ENCODE data around the gene ATRNL1.

Gene ATRNL1

DNA sequence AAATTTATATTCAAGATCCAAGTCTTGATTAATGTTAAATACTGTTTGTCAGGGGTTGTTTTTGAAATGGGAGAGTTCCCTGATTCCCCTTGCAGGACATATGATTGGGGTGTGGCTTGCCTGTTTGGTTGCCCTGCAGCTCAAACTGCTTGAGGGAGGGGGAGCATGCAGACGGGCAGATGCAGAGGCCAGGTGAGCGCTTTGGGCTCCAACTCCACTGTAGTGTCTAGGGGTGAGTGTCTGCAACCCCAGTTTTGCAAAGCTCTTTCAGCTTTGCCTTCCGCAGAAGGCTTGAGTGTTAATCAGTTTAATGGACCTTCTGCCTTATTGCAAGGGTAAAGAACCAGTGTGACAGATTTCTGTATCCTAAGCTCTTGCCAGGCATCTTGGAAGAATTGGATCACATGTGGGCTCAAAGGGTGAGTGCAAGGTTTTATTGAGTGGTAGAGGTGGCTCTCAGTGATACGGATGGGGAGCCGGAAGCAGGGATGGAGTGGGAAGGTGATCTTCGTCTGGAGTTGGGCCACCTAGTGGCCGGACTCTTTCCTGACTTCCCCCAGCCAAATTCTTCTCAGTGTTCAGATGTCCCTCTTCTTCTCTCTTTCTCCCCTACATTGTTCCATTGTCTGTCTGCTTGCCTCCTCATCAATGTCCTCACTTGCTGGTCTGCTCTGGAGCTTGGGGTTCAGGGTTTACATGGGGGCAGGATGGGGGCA lies 479.7 kb downstream of the ATRNL1 start:
- H3K36me3 ChIP-seq (replicated peaks): no peaks in the 10 kb centered on the region
- DNase-seq (ENCODE audit: low spot score in 2 of 2): peak; percentile 4 to 44
- H3K4me3 ChIP-seq: no peak overlapping the region
- in situ Hi-C loops (cut with MboI; ENCODE audit: low sequenced_read_pairs): no loop called here
- H3K9me3 ChIP-seq: no peaks in the 10 kb centered on the region
- H3K4me1 ChIP-seq: no peaks in the 10 kb centered on the region
- no peaks in the 10 kb centered on the region for H3K27me3 ChIP-seq (ENCODE audit: low read depth)

DNA sequence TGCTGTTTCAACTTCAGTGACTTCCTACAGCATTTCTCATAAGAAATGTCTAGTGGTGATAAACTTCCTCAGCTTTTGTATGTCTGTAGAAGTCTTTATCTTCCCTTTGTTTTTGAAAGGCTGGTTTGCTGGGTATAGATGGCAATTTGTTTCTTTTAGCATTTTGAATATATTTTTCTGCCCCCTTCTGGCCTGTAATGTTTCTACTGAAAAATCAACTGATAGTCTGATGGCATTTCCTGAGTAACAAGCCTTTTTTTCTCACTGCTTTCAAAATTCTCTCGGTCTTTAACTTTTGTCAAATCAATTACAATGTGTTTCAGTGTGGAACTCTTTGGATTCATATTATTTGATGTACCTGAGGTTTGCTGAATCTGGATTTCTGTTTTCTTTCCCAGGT lies 487.1 kb downstream of the ATRNL1 start:
- no peaks in the 10 kb centered on the region for H3K4me1 ChIP-seq
- in situ Hi-C loops (cut with MboI; ENCODE audit: low sequenced_read_pairs): no loop called here
- H3K36me3 ChIP-seq (replicated peaks): no peaks in the 10 kb centered on the region
- no peaks in the 10 kb centered on the region for H3K9me3 ChIP-seq
- no peak overlapping the region for H3K4me3 ChIP-seq
- no peak for DNase-seq (ENCODE audit: low spot score in 2 of 2)
- H3K27me3 ChIP-seq (ENCODE audit: low read depth): no peaks in the 10 kb centered on the region

- no peaks in the 10 kb centered on the region for H3K9me3 ChIP-seq
- no peaks in the 10 kb centered on the region for H3K4me1 ChIP-seq
- no peaks in the 10 kb centered on the region for H3K36me3 ChIP-seq (replicated peaks)
- H3K27me3 ChIP-seq (ENCODE audit: low read depth): no peaks in the 10 kb centered on the region
- no peak overlapping the region for H3K4me3 ChIP-seq
- no peak for DNase-seq (ENCODE audit: low spot score in 2 of 2)
- in situ Hi-C loops (cut with MboI; ENCODE audit: low sequenced_read_pairs): no loop called here
Observed at GRCh38 chr10:115593060-115593459, 499.9 kb downstream of the ATRNL1 start.

DNA sequence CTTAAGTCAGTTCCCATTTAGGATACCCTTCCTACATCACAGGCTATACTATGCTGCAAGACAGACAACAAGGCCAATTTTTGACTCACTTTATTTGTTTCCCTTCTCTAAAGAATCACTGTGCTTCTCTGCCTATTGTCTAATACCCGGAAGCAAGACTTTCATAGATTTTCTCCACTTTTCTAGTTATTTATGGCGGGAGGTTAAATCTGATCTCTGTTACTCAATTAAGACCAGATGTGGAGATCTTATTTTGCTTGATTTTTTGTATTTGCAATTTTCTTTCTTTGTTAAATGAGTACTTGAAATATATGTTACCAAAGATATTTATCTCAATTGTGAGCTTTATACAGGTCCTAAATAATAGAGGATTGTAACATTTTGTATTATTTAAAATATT lies 511.5 kb downstream of the ATRNL1 start:
- in situ Hi-C loops (cut with MboI; ENCODE audit: low sequenced_read_pairs): no loop called here
- Histone ChIP-seq H3K9me3 (no peaks in the 10 kb centered on the region), H3K4me3 (no peak overlapping the region), H3K4me1 (peaks cover 7% of the 10 kb centered on the region; the same call in 1 of the 2 replicates), H3K27me3 (ENCODE audit: low read depth) (no peaks in the 10 kb centered on the region), H3K36me3 (replicated peaks) (no peaks in the 10 kb centered on the region)
- no peak for DNase-seq (ENCODE audit: low spot score in 2 of 2)

DNA sequence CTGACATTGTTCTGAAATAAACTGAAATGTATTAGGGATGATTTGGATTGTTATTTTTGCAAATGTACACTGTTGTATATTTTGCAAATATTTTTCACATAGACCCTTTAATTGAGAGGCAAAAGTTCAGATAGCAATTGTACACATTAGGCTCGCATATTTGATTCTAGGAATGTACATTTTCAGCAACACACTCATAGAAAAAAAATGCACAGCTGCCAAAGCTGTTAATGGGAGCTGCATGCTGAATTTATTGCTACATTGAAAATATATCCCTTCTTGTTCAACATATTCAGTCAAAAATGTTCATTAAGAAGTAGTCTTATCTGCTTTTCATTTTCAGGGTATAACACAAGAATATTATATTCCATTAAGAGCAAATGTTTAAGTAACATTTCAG lies 512.9 kb downstream of the ATRNL1 start:
- Histone ChIP-seq H3K9me3 (no peaks in the 10 kb centered on the region), H3K4me3 (no peak overlapping the region), H3K27me3 (ENCODE audit: low read depth) (no peaks in the 10 kb centered on the region), H3K4me1 (peaks cover 7% of the 10 kb centered on the region; the same call in 1 of the 2 replicates), H3K36me3 (replicated peaks) (no peaks in the 10 kb centered on the region)
- in situ Hi-C loops (cut with MboI; ENCODE audit: low sequenced_read_pairs): no loop called here
- DNase-seq (ENCODE audit: low spot score in 2 of 2): no peak

DNA sequence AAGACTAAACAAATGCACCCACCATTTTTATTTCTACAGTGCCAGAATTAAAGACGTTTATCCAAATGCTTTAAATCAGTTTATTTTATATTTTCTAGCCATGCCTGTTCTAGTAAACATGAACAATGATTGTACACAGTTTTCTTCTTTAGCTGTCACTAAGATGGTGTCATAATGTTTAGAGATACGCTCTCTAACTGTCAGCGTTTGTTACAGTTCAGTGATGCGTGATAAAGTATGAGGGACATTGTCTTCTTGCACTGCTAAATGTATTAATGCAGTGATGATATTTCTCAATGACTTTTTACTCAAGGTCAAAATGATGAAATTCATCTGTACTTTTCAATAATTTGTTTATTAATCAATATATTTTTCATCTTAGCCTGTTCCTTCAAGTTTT lies 513.6 kb downstream of the ATRNL1 start:
- H3K4me1 ChIP-seq: peaks cover 7% of the 10 kb centered on the region; the same call in 1 of the 2 replicates
- no peaks in the 10 kb centered on the region for H3K27me3 ChIP-seq (ENCODE audit: low read depth)
- no peaks in the 10 kb centered on the region for H3K36me3 ChIP-seq (replicated peaks)
- DNase-seq (ENCODE audit: low spot score in 2 of 2): no peak
- no peaks in the 10 kb centered on the region for H3K9me3 ChIP-seq
- H3K4me3 ChIP-seq: no peak overlapping the region
- in situ Hi-C loops (cut with MboI; ENCODE audit: low sequenced_read_pairs): no loop called here

DNA sequence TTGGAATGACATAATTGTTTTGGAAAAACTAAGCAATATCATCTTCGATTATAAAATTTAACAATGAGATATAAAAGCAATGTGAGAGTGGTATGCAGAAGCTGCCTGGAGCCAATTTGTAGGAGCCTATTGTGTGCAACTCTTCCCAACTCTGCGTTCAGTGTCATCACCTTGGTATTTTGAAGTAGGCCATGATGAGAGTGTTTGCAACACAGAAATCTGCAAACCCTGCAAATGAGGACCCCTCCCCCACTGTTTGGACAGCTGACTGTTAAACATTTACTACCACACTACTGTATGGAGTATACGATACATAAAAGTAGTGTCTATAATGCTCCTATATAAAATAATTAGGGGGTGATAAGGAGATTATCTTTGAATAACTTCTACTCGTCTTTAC lies 531.3 kb downstream of the ATRNL1 start:
- in situ Hi-C loops (cut with MboI; ENCODE audit: low sequenced_read_pairs): no loop called here
- Histone ChIP-seq H3K4me3 (no peak overlapping the region), H3K36me3 (replicated peaks) (no peaks in the 10 kb centered on the region), H3K27me3 (ENCODE audit: low read depth) (no peaks in the 10 kb centered on the region), H3K4me1 (no peaks in the 10 kb centered on the region), H3K9me3 (no peaks in the 10 kb centered on the region)
- no peak for DNase-seq (ENCODE audit: low spot score in 2 of 2)

GRCh38 chr10:115628616-115629015 lies 535.5 kb downstream of the ATRNL1 start:
- DNase-seq (ENCODE audit: low spot score in 2 of 2): no peak
- no peaks in the 10 kb centered on the region for H3K9me3 ChIP-seq
- H3K36me3 ChIP-seq (replicated peaks): no peaks in the 10 kb centered on the region
- no peaks in the 10 kb centered on the region; the same call in 1 of the 2 replicates for H3K27me3 ChIP-seq (ENCODE audit: low read depth)
- no peak overlapping the region for H3K4me3 ChIP-seq
- in situ Hi-C loops (cut with MboI; ENCODE audit: low sequenced_read_pairs): no loop called here
- no peaks in the 10 kb centered on the region for H3K4me1 ChIP-seq

DNA sequence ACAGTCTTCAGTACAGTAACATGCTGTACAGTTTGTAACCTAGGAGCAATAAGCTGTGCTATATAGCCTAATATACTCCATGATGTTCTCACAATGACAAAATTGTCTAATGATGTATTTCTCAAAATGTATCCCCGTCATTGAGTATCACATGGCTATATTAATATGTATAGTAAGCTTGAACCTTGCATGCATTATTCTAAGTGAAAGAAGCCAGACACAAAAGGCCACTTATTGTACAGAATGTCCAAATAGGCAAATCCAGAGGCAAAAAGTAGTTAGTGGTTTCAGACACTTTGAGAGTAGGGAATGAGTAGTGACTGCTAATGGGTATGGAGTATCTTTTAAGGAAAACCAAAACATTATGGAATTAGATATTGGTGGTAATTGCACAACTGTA lies 545.1 kb downstream of the ATRNL1 start:
- in situ Hi-C loops (cut with MboI; ENCODE audit: low sequenced_read_pairs): no loop called here

DNA sequence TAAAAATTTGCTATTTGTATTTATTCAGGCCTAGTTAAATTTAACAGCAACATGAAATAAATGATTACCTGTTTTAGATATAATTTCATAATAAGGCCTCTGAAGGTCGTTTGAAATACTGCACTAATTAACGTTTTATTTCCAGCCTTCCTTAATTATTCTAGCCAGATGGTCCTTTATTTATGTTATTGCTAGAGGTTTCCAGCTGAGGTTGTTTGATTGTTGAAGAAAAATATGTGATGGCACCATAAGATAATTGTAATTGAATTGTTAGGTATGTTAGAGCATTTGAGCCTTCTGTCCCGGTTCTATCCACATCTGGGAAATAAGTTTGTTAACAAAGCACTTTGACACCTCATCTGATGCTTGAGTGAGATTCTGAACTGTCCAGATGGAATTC lies 556.1 kb downstream of the ATRNL1 start:
- H3K9me3 ChIP-seq: no peaks in the 10 kb centered on the region
- in situ Hi-C loops (cut with MboI; ENCODE audit: low sequenced_read_pairs): no loop called here
- H3K4me3 ChIP-seq: no peak overlapping the region
- no peaks in the 10 kb centered on the region for H3K27me3 ChIP-seq (ENCODE audit: low read depth)
- no peaks in the 10 kb centered on the region for H3K4me1 ChIP-seq
- DNase-seq (ENCODE audit: low spot score in 2 of 2): no peak
- no peaks in the 10 kb centered on the region for H3K36me3 ChIP-seq (replicated peaks)

More for the DNA sequence above, 545.1 kb downstream of the ATRNL1 start:
- no peak for DNase-seq (ENCODE audit: low spot score in 2 of 2)
- H3K9me3 ChIP-seq: no peaks in the 10 kb centered on the region
- H3K27me3 ChIP-seq (ENCODE audit: low read depth): no peaks in the 10 kb centered on the region; the same call in 1 of the 2 replicates
- H3K4me3 ChIP-seq: no peak overlapping the region
- H3K36me3 ChIP-seq (replicated peaks): no peaks in the 10 kb centered on the region
- H3K4me1 ChIP-seq: no peaks in the 10 kb centered on the region

- Histone ChIP-seq H3K36me3 (replicated peaks) (no peaks in the 10 kb centered on the region), H3K27me3 (ENCODE audit: low read depth) (no peaks in the 10 kb centered on the region), H3K4me1 (no peaks in the 10 kb centered on the region), H3K4me3 (no peak overlapping the region), H3K9me3 (no peaks in the 10 kb centered on the region)
- no peak for DNase-seq (ENCODE audit: low spot score in 2 of 2)
- in situ Hi-C loops (cut with MboI; ENCODE audit: low sequenced_read_pairs): no loop called here
Observed at GRCh38 chr10:115653473-115653872, 560.3 kb downstream of the ATRNL1 start.

- Histone ChIP-seq H3K4me1 (no peaks in the 10 kb centered on the region), H3K4me3 (no peak overlapping the region), H3K27me3 (ENCODE audit: low read depth) (no peaks in the 10 kb centered on the region), H3K9me3 (no peaks in the 10 kb centered on the region), H3K36me3 (replicated peaks) (no peaks in the 10 kb centered on the region)
- in situ Hi-C loops (cut with MboI; ENCODE audit: low sequenced_read_pairs): no loop called here
- no peak for DNase-seq (ENCODE audit: low spot score in 2 of 2)
Observed at GRCh38 chr10:115654961-115655360, 561.8 kb downstream of the ATRNL1 start.

GRCh38 chr10:115657161-115657860 lies 564.1 kb downstream of the ATRNL1 start:
- Histone ChIP-seq H3K9me3 (no peaks in the 10 kb centered on the region), H3K36me3 (replicated peaks) (no peaks in the 10 kb centered on the region), H3K27me3 (ENCODE audit: low read depth) (no peaks in the 10 kb centered on the region), H3K4me3 (no peak overlapping the region), H3K4me1 (no peaks in the 10 kb centered on the region)
- DNase-seq (ENCODE audit: low spot score in 2 of 2): no peak
- in situ Hi-C loops (cut with MboI; ENCODE audit: low sequenced_read_pairs): no loop called here

DNA sequence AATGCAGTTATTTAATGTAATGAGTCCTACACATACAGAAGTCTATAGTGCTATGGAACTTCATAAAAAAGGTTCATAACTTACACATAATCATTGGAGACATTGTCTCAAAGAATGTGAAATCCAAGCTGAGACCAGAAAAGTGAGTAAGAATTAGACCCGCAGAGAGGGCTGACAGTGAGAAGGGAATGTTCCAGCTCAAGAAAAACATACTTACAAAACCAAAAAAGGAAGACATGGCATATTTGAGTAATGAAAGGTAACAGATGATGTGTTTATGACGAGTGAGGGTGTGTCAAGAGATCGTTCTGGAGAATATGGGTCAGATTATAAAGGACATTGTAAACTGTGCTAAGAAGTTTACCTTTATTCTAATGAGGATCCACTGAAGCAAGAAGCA lies 566.5 kb downstream of the ATRNL1 start:
- Histone ChIP-seq H3K4me1 (no peaks in the 10 kb centered on the region), H3K4me3 (no peak overlapping the region)
- in situ Hi-C loops (cut with MboI; ENCODE audit: low sequenced_read_pairs): no loop called here

More for the DNA sequence above, 566.5 kb downstream of the ATRNL1 start:
- Histone ChIP-seq H3K36me3 (replicated peaks) (no peaks in the 10 kb centered on the region), H3K9me3 (no peaks in the 10 kb centered on the region), H3K27me3 (ENCODE audit: low read depth) (no peaks in the 10 kb centered on the region)
- no peak for DNase-seq (ENCODE audit: low spot score in 2 of 2)
